ENCODE measurements around the gene CRHBP. TPM values are rescaled to one million over a fixed set of nuclear protein-coding genes. Genes with fewer than 3 reads are reported as not detected.
"Not testable (repeated sequence)": the region's sequence is repeated elsewhere in the genome, so short reads cannot be mapped to it uniquely, and the experiment has no call there.

The CRHBP gene
- total RNA-seq (2014; rRNA removed; shearing (Covaris generic)) = not detected in 2 replicates

GRCh38 chr5:76952795-76953536 lies at the start of gene CRHBP:
TSS of gene CRHBP (plus strand) at chr5:76953045. CDS start at chr5:76953135, 90 bp downstream.
- DNase-seq (ENCODE audit: low read depth) = no peak

GRCh38 chr5:76908166-76908565 lies 44.7 kb upstream of the CRHBP start:
- no peak for DNase-seq (ENCODE audit: low read depth)

DNA sequence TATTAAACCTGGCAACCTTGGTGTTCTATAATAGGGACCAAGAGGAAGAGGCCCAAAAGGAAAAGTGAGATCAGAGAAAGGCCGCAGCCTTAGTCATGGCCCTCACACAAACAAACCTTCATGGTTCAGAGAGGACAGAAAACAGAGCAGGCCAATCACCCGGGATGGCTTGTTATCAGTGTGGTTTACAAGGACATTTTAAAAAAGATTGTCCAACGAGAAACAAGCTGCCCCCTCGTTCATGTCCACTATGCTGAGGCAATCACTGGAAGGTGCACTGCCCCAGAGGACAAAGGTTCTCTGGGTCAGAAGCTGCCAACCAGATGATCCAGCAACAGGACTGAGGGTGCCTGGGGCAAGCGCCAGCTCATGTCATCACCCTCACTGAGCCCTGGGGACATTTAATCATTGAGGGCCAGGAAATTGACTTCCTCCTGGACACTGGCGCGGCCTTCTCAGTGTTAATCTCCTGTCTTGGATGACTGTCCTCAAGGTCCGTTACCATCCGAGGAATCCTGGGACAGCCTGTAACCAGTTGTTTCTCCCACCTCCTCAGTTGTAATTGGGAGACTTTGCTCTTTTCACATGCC lies 42.4 kb upstream of the CRHBP start:
- peak; percentile 43 for DNase-seq (ENCODE audit: low read depth)

GRCh38 chr5:76914671-76915070 lies 38.2 kb upstream of the CRHBP start:
- not testable (repeated sequence) for DNase-seq (ENCODE audit: low read depth)

GRCh38 chr5:76918539-76918938 lies 34.3 kb upstream of the CRHBP start:
- no peak for DNase-seq (ENCODE audit: low read depth)

DNA sequence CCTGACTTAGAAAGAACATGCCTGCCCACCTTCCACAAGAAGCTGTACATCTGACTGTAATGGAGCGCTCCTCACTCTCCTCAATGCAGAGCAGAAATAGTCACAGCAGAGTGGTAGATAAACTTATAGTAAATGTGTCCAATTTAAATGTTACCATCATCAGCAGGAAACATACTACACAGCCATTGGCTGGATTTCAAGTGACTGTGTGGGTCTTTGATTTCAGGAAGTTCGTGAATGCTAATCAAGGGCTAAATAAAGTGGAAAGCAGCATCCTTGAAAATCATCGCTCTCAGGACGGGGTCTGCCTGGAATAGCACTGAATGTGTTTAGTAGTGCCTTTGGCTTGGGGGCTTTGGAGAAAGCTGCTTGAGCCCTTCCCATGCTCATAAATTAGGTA lies 32.4 kb upstream of the CRHBP start:
- DNase-seq (ENCODE audit: low read depth) = no peak

- peak; percentile 18 for DNase-seq (ENCODE audit: low read depth)
Observed at GRCh38 chr5:76926329-76927105, 26.3 kb upstream of the CRHBP start.

- no peak for DNase-seq (ENCODE audit: low read depth)
Observed at GRCh38 chr5:76927961-76928360, 24.9 kb upstream of the CRHBP start.

DNA sequence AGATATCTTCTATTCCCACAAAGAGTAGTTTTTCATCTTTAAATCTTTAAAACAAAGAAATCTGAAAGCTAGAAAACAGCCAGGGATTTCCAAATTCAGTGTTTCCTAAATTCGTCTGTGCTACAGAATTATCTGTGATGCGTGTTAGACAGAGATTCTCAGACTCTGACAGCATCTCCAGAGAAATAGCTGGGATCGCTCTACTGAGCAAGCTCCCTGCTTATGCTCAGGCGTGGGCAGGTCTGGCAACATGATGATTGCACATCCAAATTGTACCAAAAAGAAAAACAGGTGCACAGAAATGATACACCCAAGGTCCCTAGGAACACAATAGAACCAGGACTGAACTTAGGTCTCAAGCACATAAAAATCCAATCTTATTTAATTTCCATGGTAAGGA lies 22.8 kb upstream of the CRHBP start:
- DNase-seq (ENCODE audit: low read depth) = no peak

DNA sequence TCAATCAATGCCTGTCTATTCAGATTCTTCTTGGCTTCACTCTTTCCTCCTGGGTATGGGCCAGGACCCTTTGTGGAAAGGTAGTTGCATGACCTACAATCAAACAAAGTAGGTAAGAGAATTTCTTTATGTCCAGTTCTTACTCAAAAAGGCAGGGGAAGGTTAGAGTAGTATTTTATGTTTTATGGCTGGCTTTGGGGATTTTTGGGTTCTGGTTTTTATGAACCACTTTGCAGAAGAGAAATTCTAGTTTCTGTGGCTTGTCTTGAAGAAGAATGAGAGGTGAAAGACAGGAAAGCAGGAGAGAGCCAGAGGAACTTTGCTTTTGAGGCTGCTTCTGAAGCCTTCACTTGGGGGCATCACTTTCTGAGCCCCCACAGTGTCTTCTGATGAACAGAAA lies 14.7 kb upstream of the CRHBP start:
- DNase-seq (ENCODE audit: low read depth) = no peak

GRCh38 chr5:76941000-76941399 lies 11.8 kb upstream of the CRHBP start:
- peak; percentile 17 for DNase-seq (ENCODE audit: low read depth)

GRCh38 chr5:76941442-76941841 lies 11.4 kb upstream of the CRHBP start:
- peak; percentile 36 for DNase-seq (ENCODE audit: low read depth)

- peak; percentile 86 for DNase-seq (ENCODE audit: low read depth)
Observed at GRCh38 chr5:76942581-76942980, 10.3 kb upstream of the CRHBP start.

DNA sequence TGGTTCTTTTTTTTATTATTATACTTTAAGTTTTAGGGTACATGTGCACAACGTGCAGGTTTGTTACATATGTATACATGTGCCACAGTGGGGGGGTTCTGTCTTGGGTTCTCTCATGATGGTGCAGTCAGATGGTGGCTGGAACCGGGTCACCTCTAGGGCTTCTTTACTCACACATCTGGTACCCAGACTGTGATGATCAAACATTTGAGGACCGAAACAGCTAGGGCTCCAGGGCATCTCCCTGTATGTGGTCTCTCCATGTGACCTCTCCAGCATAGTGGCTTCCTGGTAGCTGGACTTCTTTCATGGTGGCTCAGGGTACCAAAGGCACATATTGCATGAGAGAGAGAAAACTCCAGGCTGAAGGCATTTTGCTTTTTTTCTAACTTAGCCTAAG lies 9.8 kb upstream of the CRHBP start:
- DNase-seq (ENCODE audit: low read depth) = peak; percentile 50

GRCh38 chr5:76944638-76945037 lies 8.2 kb upstream of the CRHBP start:
- peak; percentile 69 for DNase-seq (ENCODE audit: low read depth)

- DNase-seq (ENCODE audit: low read depth) = not testable (repeated sequence)
Observed at GRCh38 chr5:76945238-76945637, 7.6 kb upstream of the CRHBP start.

GRCh38 chr5:76946090-76946489 lies 6.8 kb upstream of the CRHBP start:
- no peak for DNase-seq (ENCODE audit: low read depth)

DNA sequence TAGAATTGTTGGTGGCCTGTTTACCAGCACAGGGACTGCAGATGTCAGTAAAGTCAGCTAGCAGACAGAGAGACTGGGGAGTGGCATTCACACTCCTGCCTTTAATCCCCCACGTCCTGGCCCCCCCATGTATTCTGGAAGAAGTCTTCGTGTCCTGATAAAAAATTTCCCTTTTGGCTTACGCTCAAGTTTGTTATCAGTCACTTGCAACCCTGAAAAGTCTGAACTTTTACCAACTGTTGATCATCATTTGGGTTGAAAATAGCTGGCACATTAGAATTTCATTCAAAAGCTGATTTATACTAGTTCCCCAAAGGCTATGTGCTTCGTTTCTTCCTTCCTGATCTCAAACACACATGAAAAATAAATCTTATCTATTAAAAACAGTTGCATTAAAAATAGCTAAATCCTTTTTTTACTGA lies 5.8 kb upstream of the CRHBP start:
- DNase-seq (ENCODE audit: low read depth) = no peak

DNA sequence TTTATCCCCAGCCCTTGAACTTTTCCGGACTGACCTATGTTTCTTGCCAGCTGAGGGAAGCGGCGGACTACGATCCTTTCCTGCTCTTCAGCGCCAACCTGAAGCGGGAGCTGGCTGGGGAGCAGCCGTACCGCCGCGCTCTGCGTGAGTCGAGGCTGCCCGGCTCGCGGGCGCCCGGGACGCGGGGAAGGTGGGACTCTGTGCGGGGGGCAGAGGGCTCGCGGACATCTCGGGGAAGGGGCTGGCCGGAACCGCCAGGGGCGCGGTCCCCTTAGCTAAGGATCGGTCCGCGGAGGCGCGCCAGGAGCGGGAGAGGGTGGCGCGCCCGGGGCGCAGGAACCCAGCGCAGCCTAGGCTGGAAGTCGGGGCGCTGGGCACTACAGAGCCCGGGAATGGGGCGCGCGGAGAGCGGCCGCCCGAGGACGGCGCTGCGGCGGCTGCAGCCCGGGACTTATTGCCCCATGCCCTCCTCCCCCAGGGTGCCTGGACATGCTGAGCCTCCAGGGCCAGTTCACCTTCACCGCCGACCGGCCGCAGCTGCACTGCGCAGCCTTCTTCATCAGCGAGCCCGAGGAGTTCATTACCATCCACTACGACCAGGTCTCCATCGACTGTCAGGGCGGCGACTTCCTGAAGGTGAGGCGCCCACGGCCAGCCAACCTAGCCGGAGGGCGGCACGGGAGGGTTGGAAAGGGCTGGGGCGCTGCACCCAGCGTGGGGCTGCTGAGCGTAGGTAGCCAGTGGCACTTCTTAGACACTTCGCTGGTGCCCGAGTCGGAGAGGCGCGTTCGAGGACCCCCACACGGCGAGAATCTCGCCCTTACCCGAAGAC lies 922 bp downstream of the CRHBP start:
- peak; percentile 11 for DNase-seq (ENCODE audit: low read depth)

- no peak for DNase-seq (ENCODE audit: low read depth)
Observed at GRCh38 chr5:76954383-76954763, 1.5 kb downstream of the CRHBP start.

GRCh38 chr5:76956033-76956432 lies 3.2 kb downstream of the CRHBP start:
- no peak for DNase-seq (ENCODE audit: low read depth)

Data from M059J (cell line).